Activated CD4-positive, CD25-positive, alpha-beta regulatory T cell treated with anti-CD3 and anti-CD28 coated beads, Interleukin-2, amount 50 U/mL, for 72 hours (primary cell): ENCODE data around the gene ZNF652.
"Not testable (repeated sequence)": the region's sequence is repeated elsewhere in the genome, so short reads cannot be mapped to it uniquely, and the experiment has no call there.

Source experiments
- DNase-seq: peaks from one replicate; pipeline ENCODE4 v3.0.0; 2021

Gene ZNF652

DNA sequence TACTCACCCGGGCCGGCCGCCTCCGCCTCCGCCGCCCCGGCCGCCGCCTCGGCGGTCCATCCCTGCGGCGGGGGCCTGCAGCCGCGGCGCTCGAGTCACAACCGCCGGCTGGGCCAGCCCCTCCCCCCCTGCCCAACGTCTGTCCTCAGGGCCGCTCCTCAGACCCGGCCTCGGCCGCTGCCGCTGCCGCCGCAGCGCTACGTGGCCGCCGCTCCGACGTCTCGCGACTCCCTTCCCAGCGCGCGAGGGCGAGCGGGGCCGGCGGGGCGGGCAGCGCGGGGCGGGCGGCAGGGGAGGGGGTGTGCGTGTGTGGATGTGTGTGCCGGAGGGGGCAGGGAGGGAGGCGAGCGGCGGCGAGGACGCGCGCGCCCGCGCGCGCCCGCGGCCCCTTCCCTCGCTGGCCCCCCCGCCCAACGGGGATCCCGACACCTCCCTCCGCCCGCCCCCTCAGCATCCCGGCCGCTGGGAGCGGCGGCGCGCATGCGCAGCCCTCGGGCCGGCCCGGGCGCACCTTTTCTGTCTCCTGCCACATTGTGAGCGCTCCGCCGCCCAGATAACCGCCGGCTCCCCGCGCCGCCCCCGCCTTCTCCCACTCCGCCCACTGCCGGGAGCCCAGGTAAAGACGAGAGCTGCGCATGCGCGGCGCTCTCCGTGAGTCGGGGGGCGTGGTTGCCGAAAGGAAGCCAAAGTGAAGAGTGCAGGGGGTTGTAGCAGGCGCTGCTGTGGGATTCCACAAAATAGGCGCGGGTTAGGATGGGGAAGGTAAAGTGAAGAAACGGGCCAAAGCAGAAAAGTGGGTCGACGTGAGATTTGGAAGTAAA, at the start of gene ZNF652:
TSS of gene ZNF652 (minus strand) at position 349 of the 821 bp plus-strand sequence. CDS start 44,525 bp downstream, outside the sequence.
- peak; percentile 88 for DNase-seq

DNA sequence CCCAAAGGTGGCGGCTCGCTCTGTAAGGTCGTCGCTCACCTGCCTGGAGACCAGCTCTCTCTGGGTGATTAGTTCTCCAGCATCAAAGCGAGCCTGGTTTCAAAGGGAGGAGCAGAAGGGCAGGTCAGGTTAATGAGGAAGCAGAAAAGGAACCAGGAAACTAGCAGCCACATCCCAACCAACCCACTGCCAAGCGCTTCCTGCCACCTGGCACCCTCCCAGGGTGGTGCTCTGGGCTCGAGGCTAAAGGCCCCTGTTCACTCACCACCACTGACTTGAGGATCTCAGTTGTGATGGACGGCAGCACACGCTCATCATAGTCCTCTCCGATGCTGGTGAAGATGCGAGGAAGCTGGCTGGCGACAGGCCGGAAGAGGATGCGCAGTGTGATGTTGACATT, 47.0 kb upstream of the ZNF652 start:
- DNase-seq = no peak

DNA sequence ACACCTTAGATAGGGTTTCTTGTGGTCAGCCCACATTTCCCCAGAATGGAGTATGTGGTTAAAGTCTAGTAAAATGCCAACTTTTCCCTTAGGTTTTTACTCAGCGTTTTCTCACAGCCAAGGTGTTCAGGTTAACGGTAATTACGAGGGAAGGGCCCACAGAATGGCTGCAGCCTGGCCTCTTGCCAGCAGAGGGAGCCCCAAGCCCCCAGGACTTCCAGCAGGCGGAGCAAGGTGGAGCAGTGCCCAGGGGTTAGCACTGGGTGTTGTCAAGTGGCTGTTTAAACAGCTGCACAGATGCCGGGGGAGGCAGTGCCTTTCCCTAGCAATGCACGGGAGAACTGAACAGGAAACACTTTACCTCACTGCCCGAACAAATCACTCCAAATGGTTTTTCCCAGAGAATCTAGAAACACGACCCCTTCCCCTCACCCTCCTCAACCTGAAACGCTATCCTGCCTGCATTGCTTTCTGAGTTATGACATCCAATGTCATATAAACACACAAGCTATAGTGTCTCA, 46.0 kb upstream of the ZNF652 start:
- peak; percentile 88 for DNase-seq

- no peak for DNase-seq
Observed at GRCh38 chr17:49407086-49407485, 45.0 kb upstream of the ZNF652 start.

- no peak for DNase-seq
Observed at GRCh38 chr17:49406421-49407061, 44.5 kb upstream of the ZNF652 start.

GRCh38 chr17:49404906-49405305, 42.9 kb upstream of the ZNF652 start:
- no peak for DNase-seq

GRCh38 chr17:49404361-49404760, 42.3 kb upstream of the ZNF652 start:
- peak; percentile 23 for DNase-seq

- peak; percentile 3 for DNase-seq
Observed at GRCh38 chr17:49403514-49404289, 41.7 kb upstream of the ZNF652 start.

DNA sequence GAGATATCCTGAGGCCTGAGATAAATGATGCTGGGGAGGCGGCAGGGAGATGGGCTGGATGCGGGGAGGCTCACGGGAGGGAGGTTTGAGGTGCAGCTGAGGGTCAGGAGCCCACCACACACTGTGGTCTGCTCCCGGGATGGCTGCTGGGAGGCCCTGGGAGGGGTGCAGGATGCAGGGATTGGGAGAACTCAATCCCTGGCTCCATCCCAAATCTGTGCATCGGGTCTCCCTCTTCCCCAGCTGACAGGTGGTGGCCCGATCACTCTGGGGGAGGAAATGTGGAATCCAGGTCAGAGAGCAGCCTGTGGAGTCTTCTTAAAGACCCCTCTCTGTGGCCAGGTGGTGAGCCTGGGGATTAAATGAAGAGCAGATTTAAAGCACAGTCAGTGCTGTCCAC, 40.7 kb upstream of the ZNF652 start:
- DNase-seq = no peak

DNA sequence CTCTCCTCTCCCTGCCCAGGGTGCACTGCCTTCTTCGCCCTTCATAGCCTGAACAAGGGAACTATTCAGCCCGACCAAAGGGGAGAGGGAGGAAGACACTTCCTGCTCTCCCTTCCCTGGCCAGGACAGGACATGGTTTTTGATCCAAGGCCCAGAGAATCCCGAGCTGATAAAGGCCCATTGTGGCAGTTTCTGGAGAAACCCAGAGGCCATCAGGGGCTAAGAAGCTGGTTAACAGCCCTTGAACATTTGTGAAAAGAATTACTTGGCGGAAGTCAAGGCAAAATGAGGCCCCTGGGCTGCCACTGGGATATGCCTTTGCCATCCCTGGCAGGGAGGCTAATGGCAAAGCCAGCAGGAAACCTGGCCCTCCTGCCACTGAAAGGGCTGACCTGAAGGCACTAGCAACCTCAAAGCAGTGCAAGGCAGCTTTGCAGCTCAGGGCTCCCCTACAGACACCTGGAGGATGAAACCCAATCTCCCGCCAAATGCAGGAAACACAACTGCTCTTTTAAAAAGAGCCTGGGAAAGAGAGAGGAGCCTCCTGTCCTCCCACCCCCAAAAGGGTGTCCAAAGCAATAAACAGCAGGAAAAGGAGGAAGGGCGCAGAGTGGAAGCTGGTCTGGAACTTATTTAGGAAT, 40.0 kb upstream of the ZNF652 start:
- peak; percentile 21 for DNase-seq

DNA sequence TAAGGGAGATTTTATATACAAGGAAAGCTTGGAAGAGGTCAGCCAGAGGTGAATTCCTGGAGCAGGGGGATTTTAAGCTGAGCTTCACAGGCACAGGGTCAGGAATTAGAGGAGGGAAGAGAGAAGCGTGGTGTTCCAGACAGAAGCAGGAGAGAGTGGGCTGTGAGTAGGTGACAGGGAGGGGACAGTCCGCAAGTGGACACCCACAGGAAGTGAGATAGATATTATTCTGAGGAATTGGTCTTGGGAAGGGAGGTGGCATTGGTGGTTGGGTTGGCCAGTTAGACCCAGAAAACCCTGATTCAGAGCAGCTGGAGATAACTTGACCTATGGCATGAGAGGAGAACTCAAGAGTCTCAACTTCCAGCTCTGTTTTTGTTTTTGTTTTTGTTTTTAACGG, 37.9 kb upstream of the ZNF652 start:
- no peak for DNase-seq

DNA sequence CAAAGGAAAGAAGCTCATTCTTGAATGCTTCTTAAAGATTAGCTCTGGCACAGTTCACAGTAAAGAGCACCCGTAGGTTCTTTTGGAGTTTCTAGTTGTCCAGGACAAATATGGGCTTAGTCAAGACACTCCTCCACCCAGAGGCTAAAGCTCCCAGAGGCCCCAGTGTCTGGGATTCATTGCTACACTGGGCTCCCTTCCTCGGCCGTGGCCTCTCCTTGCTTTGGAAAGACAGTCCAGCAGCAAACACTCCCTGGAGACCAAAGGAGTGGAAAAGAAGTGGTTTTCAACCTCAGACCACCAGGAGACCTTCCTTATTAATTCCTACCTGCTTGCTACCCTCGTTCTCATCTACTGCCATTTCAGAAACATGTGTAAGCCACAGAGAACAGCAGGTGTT, 35.5 kb upstream of the ZNF652 start:
- no peak for DNase-seq

- DNase-seq = no peak
Observed at GRCh38 chr17:49393491-49394255, 31.6 kb upstream of the ZNF652 start.

- no peak for DNase-seq
Observed at GRCh38 chr17:49390548-49391324, 28.7 kb upstream of the ZNF652 start.

DNA sequence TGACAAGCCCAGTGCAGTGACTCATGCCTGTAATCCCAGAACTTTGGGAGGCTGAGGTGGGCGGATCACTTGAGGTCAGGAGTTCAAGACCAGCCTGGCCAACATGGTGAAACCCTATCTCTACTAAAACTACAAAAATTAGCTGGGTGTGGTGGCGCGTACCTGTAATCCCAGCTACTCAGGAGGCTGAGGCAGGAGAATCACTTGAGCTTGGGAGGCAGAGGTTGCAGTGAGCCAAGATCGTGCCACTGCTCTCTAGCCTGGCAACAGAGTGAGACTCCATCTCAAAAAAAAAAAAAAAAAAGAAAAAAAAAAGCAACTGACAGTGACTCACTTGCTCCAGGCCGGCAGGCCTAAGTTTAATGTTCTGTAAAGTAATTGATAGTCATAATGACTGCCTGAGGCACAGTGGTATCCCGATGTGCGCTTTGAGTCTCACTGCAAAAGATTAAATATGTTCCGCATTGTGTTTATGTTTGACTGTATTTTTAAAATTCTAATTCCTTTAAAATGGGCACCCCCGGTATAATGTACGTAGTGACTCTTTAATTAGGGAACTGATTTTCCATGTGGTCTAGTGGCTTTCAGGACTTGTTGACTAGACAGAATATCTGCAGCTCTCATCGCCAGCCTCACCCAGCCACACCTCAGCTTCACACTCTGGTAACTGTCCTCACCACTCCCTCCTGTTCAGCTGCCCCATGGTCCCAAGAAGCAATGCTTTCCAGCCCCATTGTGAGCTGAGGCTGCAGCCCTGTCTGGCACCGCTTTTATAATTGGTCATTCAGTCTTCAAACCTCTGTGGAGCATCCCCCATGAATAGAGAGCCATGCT, 27.7 kb upstream of the ZNF652 start:
- not testable (repeated sequence) for DNase-seq

GRCh38 chr17:49388692-49389513, 26.9 kb upstream of the ZNF652 start:
- no peak for DNase-seq

GRCh38 chr17:49388290-49388640, 26.2 kb upstream of the ZNF652 start:
- no peak for DNase-seq

GRCh38 chr17:49387498-49388289, 25.6 kb upstream of the ZNF652 start:
- DNase-seq = no peak

GRCh38 chr17:49386373-49386772, 24.3 kb upstream of the ZNF652 start:
- no peak for DNase-seq
